ENCODE data around the gene GSTO2. TPM values are rescaled to one million over a fixed set of nuclear protein-coding genes. Genes with fewer than 3 reads are reported as not detected.
A peak's percentile ranks its signal among the peaks of the same experiment; 100 is the strongest.

The GSTO2 gene
- total RNA-seq, 1 donor from 2014 or later: 2.0 TPM

DNA sequence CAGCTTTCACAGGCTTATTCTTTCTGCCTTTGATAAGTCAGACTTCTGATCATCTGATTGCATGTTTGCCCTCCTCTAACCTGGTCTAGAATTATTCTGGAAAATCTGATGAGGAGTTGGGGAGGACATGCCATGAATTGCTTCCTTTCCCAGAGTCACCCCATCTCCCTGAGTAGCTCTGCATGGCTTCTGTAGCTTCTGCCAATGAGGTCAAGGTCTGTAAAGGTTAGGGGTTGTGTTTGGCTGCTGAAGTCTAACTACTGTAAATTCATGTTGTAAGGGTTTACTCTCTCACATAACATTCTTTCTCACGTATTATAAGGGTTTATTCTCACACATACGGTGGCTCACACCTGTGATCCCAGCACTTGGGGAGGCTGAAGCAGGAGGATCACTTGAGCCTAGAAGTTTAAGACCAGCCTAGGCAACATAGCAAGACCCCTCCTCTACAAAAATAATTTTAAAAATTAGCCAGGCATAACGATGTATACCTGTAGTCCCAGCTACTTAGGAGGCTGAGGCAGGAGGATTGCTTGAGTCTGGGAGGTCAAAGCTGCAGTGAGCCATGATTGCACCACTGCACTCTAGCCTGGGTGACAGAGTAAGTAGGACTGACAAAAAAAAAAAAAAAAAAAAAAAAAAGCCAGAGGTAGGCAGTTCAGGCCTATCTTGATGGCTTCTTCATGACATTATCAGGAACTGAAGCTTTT is 10.7 kb downstream of the GSTO2 start:
- no peak for DNase-seq (ENCODE audit: extremely low read depth, low read depth, low spot score)

DNA sequence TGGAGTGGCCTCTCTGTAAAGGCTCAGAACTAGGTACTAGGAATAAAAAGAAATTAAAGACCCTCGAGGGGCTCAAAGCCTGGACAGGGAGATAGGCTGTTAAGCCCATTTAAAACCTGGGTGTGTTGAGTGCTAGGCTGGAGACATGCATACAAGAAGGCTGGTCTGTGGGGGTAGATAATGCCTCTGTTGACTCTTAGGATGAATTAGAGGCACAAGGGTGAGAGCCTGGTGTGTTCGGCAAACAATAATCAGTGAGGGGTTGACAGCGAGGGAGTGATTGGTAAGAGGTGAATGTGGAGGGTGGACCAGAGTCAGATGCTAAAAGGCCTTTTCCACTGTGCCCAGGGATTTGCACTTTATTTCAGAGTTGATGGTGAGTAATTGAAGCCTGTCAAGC is 12.7 kb downstream of the GSTO2 start:
- no peak for DNase-seq (ENCODE audit: extremely low read depth, low read depth, low spot score)

DNA sequence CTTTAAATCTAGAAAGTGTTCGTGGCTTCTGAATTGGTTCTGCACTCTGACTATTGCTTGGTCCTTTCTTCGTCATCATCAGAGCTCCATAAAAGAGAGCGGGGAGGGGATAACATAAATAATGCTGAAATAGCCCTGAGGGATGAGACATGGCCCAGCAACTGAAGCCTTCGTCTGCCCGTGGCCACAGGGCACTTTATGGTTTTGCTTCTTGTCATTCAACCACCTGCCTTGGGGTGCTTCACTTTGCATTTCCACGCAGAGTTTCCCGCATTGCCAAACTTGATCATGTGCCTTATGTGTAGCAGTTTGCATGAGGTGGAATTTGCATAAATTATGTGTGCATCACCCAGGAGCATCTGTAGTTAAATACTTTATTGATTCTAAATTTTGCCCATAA is 15.9 kb downstream of the GSTO2 start:
- no peak for DNase-seq (ENCODE audit: extremely low read depth, low read depth, low spot score)

DNA sequence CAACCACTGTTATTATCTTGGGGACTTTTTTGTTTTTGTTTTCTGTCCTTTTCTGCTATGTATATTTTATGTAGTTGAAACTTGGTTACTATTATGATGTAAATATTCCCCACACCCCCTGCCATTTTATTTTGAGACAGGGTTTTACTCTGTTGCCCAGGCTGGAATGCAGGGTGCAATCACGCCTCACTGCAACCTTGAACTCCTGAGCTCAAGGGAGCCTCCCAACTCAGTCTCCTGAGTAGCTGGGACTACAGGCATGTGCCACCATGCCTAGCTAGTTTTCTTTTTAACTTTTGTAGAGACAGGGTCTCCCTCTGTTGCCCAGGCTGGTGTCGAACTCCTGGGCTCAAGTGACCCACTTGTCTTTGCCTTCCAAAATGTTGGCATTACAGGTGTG is 18.0 kb downstream of the GSTO2 start:
- DNase-seq (ENCODE audit: extremely low read depth, low read depth, low spot score): no peak

DNA sequence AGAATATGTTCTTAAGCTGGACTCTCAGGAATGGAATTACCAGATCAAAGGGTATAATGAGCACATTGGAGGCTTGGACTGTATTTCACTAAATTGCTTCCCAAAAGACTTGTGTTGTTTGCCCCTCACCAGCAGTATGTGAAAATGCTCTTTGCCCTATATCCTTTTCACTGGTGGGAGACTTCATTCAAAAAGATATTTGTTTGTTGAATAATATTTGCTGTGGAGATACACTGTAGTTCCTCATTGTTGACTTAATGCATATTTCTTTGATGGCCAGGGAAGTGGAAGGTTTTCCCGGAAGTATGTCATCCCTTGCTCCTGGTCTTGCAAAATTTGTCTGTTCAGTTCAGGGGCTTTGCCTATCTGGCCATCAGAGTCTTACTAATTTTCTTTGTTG is 19.4 kb downstream of the GSTO2 start:
- DNase-seq (ENCODE audit: extremely low read depth, low read depth, low spot score): no peak

DNA sequence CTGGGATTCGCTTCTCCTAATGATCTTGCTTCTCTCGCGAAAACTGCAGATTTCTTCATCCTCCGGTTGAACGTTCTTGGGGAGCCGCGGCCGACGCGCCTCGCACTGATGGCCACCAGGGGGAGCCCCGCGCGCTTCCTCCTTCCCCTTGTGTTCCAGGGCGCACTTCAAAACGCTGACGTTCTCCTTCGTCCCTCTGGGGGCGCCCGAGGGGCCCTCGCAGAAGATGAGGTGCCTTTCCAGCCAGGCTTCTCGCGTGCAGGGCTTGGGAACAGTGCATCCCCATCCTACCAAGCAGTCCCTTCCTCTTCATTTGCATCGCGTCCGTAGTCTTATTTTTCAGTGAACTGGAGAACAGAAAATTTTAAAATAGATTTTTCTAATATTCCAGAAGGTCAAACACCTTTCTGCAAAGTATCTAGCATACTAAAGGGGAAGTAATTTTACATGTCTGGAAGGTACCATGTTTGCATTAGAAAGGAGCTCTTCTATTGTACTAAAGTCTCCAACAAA is 22.5 kb downstream of the GSTO2 start:
- no peak for DNase-seq (ENCODE audit: extremely low read depth, low read depth, low spot score)

DNA sequence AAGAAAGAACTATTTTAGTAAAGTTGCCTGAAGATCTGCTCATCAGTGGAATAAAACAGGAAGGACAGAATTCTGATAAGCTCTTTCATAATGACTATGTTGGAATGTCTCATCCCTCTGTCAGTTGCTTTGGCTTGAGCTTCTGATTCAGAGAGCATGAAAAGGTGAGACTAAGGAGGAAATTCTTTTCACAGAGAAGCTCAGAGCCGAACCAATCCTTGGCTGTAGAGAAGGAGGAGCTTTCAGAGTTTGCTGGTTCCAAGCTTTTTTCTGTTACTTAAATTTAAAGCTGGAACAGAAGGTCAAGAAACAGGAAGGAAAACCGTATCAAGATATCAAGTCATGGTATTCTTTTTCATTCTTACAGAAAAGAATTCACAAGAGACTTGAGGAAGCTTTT is 24.0 kb downstream of the GSTO2 start:
- DNase-seq (ENCODE audit: extremely low read depth, low read depth, low spot score): no peak

DNA sequence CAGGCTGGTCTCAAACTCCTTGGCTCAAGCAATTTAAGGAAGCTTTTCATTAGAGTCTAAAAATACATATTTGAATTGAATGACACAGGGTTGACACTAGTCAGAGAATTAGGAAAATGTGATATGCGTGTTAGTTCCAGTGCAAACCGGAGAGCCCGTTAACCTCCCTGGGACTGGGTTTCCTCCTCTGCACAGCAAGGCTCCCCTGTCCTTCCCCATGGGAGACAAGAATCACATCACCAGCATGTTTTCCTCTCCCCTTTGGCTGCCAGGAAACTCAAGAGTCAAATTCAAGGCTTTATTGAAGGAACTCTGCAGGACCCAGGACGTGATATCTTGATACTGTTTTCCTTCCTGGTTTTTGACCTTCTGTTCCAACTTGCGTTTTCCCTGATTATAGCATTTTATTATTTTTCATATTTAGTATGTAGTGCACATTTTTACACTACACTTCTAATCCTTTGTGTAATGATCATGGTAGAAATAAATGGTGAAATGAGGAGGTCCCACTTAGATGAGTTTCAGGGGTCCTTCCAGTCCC is 24.9 kb downstream of the GSTO2 start:
- DNase-seq (ENCODE audit: extremely low read depth, low read depth, low spot score): no peak

DNA sequence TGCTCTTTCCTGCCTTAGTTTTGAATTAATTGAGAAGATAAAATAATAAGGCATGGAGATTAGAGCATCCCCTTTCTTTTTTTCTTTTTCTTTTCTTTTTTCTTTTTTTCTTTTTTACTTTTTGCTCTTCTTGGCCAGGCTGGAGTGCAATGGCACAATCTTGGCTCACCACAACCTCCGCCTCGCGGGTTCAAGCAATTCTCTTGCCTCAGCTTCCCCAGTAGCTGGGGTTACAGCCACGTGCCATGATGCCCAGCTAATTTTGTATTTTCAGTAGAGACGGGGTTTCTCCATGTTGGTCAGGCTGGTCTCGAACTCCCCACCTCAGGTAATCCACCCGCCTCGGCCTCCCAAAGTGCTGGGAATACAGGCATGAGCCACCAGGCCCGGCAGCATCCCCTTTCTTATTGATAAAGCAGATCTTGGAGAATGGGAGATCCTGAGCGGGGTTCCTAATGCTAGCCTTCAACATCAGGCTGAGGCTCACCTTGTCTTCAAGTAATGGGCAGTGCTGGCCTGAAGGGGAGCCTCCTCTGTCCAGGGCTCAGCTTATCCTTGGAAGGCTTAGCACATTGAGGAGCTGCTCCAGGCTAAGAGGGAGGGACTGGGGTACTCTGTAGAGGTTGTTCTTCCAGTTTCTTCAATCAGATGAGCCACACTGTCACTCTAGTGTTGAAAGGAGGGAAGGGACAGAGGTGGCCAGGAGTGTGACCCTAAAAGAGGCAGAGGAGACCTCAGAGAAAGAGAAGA is 27.9 kb downstream of the GSTO2 start:
- DNase-seq (ENCODE audit: extremely low read depth, low read depth, low spot score): no peak

DNA sequence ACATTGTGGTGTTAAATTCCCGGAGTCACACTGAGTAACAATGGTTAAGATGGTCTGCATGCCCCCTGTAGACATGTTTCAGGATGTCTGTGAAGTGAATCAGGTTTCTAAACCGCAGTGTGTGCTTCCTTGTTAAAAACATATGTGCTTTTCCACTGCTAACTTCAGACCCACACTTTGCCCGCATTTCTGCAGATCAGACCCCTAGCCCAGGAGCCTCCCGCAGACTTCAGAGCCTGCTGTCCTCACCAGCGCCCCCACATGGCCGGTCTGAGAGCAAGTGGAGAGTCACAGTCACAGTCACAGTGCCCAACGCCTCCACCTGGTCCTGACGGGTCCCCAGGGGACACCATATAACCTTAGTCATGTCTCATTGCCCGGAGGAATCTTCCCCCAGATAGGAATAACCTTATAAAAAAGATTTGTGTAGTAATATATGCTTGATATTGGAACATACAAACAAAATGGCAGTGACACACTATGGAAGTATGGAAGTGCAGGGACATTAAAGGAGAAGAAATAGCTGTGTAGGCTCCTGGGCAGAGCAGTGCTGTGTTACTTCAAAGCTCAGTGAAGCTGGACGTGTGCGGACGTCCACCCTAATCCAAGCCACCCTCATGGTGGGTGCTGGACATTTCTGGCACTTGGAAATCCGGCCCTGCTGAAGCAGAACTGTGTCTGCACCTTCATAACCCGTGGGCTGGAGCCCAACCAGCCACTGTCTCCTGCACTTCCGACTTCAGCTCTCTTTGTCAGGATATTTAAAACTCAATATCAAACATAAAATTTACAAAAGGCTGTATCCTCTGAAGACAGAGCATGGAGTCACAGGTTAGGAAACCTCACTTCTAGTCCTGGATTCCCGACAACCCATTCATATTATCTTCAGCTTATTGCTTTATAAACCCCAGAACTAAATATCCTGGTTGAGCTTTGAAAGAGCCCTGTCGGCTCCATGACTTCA is 29.0 kb downstream of the GSTO2 start:
- DNase-seq (ENCODE audit: extremely low read depth, low read depth, low spot score): no peak

DNA sequence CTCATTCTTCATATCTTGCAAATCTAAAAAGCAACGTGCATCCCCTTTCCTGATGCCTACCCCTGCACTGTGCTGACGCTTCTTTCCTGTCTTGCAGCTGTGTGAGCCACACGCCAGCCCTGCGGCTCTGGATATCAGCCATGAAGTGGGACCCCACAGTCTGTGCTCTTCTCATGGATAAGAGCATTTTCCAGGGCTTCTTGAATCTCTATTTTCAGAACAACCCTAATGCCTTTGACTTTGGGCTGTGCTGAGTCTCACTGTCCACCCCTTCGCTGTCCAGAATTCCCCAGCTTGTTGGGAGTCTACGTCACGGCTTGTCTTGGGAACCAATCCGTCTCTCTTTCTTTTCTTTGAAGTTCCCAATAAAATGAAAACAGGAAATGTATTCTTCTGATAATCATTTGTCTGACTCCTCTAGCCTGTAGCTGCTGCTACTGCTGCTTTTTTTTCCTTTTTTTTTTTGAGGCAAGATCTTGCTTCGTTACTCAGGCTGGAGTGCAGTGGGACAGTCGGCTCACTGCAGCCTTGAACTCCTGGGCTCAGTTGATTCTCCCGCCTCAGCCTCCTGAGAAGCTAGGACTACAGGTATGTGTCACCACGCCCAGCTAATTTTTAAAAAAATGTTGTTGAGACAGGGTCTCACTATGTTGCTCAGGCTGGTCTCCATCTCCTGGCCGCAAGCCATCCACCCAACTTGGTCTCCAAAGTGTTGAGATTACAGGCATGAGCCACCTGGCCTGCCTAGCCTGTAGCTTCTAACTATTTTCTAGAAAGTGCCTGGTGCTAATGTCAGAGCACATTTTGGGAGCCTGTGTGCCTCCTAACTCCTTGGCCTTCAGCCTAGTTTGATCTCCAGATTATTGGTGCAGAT is 30.3 kb downstream of the GSTO2 start:
- no peak for DNase-seq (ENCODE audit: extremely low read depth, low read depth, low spot score)

DNA sequence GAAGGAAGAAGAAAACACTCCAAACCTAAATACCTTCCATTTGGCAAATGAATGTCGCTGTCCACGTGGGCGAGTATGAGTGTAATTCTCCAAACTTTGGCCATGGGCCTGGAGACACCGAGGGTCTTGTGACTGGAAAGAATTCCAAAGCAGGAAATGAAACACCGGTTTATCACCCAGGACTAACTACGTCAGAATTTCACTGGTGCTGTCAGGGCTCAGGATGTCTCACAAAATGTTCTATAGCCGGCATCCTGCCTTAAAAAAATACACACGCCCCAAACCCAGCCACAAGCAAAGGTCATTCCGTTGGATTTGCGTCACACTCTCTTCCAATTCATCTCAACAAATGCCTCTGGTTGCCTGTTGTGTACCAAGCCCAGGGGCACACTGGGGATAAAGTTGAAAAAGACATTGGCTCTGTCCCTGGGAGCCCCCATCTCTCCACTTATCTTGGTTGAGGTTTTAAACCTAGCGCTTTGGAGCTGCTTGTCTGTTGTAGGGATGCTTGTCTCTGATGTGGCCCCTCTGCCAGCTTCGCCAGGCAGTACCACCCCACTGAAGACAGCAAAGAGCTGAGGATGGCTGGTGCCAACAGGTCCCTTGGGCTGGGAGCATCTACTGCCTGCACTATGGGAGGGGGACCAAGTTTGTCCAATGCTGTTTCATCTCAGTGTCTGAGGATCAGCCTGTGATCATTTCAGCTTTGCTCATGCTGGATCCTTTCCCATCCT is 31.2 kb downstream of the GSTO2 start:
- peak; percentile 99 for DNase-seq (ENCODE audit: extremely low read depth, low read depth, low spot score)

DNA sequence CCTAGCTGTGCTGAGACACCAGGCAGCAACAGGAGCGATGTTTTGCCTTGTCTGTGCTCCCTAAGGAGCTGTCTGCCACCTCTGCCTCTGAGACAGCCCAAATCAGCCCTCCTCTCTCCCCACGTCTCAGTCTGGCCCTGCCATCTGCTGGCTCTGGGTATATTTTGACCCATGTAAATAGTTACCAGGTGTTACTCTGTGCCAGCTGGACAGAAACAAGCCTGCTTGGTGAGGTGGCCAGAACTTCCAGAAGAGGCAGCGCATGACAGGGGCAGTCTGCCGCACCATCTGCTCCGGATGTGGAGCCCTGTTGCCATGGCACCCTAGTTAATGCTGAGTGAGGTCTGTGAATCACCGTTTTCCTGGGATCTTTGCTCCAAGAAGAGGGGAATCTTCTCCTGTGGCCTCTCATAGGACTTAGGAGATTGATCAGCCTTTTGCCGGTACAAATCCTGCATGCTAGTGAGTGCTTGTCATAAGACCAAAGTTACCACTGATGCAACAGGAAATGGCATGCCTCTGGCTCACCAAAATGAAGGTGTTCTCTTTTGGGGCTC is 31.8 kb downstream of the GSTO2 start:
- DNase-seq (ENCODE audit: extremely low read depth, low read depth, low spot score): peak; percentile 93

DNA sequence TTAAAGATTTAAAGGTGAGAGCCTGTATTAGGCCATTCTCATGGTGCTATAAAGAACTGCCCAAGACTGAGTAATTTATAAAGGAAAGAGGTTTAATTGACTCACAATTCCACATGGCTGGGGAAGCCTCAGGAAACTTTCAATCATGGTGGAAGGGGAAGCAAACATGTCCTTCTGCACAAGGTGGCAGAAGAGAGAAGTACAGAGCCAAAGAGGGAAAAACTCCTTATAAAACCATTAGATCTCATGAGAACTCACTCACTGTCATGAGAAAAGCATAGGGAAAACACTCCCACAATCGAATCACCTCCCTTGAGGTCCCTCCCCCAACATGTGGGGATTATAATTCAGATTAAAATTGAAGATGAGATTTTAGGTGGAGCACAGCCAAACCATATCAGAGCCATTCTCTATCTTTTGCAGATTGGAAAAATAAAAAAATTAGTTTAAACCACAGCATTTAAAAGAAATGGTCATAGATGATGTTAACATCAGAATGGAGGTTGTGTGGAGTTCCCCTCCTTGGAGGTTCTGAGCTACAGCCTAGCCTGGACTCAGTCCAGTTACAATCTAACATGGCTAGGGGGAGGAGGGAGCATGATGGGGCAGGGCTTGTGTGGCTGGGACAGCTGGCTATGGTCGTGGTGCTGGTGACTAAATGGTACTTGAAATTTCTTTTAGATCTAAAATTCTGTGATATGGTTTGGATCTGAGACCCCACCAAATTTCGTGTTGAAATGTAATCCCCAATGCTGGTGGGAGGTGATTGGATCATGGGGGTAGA is 33.1 kb downstream of the GSTO2 start:
- DNase-seq (ENCODE audit: extremely low read depth, low read depth, low spot score): no peak

DNA sequence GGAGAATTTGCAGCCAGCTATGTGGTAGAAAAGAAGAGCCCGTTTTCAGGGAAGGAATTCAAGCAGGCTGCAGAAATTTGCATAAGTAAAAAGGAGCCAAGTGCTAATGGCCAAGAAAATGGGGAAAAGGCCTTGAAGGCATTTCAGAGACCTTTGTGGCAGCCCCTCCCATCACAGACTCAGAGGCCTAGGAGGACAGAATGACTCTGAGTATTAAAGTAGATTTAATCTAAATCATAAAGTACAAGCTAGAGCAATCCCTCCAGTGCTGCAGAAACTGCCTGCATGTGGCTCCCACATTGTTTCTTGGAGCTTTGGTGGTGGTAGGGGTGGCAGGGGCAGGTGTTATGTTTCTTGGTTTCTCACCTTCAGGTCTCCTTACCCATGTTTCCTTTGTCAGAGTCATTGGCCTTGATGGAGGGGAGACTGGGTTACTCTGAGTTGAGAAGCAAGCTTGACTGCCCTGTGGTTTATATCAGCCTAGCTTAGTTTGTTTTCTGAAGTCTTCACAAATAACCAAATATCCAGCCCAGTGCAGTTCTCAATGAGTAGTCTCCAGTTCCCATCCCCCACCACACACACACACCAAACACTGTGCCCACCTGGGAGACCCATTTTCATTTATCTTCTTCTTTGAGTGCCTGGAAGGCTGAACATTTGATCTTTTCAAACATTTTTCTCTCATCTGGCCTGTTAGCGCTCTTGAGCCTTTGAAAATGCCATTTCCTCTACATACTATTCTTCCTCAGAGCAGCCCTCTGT is 34.8 kb downstream of the GSTO2 start:
- no peak for DNase-seq (ENCODE audit: extremely low read depth, low read depth, low spot score)

DNA sequence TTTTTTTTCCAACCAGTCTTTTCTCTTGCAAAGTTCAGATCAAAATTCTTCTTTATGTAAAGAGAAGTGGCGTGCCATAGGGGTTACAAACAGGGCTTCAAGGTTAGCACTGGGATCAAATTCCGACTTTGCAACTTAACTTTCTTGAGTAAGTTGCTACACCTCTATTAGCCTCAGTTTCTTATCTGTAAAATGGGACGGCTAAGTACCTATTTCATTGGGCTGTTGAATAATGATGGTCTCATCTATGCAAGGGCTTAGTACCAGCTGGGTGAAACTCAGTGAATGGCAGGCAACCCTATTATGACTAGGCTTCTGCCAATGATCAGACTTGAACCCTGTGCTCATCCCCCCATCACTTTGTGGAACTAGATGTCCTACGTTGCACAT is 35.4 kb downstream of the GSTO2 start:
- DNase-seq (ENCODE audit: extremely low read depth, low read depth, low spot score): no peak

DNA sequence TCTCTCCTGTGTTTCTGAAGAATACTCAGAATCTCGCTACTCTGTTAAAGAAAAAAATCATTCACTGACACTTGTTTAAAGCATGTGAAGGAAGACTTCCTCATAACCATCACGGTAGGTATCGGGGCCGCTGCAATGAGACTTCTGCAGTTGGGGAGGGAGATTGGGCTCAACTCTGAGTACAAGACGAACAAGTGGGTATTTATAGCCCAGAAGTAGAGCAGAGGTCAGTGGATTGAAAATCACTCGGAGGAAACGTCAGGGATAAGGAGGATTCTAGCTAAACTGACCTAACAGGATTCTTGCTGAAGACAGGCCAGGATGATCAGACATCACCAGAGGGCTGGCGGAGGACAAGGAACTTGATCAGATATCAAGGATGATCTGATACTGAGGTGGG is 35.9 kb downstream of the GSTO2 start:
- DNase-seq (ENCODE audit: extremely low read depth, low read depth, low spot score): no peak
